SKM-1 treated with dmso at 0.1 percent for 144 hours (cell line): ENCODE results near the gene GPR42.
"Not testable (repeated sequence)": the region's sequence is repeated elsewhere in the genome, so short reads cannot be mapped to it uniquely, and the experiment has no call there.

Source experiments
- DNase-seq: peaks from one replicate; lab custom pipeline; 2025; ENCODE audit not compliant: unreplicated experiment; lab: John Stamatoyannopoulos, UW

The GPR42 gene

DNA sequence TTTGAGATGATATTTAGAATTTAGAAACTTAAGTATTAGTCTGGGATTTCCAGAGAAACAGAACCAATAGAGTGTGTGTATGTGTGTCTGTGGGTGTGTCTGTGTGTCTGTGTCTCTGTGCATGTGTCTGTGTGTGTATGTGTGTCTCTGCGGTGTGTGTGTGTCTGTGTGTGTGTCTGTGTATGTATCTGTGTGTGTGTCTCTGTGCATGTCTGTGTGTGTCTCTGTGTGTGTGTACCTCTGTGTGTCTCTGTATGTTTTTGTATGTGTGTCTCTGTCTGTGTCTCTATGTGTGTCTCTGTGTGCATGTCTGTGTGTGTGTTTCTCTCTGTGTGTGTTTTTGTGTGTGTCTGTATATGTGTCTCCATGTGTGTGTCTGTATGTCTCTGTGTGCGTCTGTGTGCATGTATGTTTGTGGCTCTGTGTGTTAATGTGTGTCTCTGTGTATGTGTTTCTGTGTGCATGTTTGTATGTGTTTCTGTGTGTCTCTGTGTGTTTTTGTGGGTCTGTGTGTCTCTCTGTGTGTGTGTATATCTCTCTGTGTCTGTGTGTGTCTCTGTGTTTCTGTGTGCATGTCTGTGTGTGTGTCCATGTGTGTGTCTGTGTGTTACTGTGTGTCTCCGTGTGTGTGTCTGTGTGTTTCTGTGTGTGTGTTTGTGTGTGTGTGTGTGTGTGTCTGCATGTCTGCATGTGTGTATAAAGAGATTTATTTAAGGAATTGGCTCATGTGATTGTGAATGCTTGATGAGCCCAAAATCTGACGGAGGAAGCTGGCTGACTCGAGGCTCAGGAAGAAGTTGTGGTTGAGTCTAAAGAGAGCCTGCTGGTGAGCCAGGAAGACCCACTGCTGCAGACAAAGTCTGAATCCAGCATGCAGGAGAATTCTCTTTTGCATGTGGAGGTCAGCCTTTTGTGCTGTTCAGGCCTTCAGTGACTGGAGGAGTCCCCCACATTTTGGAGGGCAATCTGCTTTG is 22.2 kb downstream of the GPR42 start:
- DNase-seq: no peak

GRCh38 chr19:35395382-35396199 is 24.7 kb downstream of the GPR42 start:
- DNase-seq: no peak

GRCh38 chr19:35396240-35396885 is 25.5 kb downstream of the GPR42 start:
- no peak for DNase-seq

DNA sequence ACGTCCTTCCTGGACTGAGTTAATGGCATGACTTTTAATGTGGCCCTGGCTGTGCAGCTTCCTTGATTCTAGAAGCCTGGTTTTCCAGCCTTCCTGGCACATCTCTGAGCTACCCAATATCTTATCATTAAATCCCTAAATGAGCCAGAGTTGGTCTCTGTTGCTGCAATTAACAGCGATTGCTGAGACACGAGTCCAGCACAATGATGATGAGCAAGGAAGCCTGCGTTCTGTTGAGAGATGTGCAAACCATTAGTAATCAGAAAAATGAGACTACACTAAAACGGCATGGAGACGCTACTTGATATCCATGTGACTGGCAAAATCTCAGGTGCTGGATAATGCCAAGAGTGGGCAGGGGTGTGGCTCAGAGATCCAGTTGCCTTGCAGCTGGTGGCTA is 26.2 kb downstream of the GPR42 start:
- DNase-seq: no peak

DNA sequence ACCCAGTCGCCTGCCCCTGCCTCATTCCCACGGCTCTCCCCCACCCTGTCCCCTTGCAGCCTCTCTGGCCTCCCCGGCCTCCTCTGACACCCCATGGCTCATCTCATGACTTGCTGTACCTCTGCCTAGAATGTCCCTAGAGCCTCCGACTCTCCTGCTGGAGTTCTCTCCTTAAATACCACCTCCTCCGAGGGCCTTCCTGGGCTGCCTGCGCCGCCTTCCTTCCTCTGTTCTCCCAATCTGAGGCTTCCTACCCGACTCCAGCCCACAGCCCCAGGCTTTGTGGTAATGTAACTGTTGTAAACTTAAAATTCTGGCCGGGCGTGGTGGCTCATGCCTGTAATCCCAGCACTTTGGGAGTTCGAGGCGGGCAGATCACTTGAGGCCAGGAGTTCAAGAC is 27.7 kb downstream of the GPR42 start:
- DNase-seq: no peak

DNA sequence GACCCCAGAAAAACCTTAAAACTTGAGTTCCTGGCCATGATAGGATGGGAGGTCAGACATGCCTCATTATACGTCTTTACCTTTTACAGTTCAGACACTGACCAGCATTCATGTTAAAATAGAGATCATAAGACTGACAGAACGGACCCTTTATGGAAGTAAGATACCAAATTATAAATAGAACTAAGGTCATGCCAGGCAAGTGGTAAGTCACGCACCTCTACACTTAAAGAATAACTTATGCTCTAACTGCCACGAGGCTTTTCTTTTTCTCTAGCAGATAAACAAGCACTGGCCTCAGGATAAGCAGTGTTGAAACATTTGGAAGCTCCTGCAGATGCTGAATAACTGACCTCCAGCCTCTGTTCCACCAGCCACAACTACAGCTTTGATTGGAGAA is 28.4 kb downstream of the GPR42 start:
- no peak for DNase-seq

GRCh38 chr19:35399948-35400772 is 29.3 kb downstream of the GPR42 start:
- no peak for DNase-seq

DNA sequence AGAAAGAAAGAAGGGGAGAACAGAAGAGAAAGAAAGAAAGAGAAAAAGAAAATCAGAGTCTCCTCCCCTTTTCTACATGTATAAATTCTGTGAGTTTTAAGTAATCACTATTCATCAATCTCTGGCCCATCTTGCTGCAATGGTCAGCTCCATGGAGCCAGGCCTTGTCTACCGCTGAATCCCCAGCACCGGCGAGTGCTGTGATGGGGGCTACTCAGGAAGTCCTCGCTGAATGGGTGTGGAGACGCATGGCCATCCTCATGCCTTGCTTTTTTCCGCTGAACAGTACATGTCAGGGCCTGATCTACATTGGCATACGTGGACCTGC is 29.9 kb downstream of the GPR42 start:
- no peak for DNase-seq

- not testable (repeated sequence) for DNase-seq
These were observed 30.5 kb downstream of the GPR42 start for GRCh38 chr19:35401416-35401815.

GRCh38 chr19:35403116-35403760 is 32.4 kb downstream of the GPR42 start:
- no peak for DNase-seq

- no peak for DNase-seq
These were observed 34.2 kb downstream of the GPR42 start for GRCh38 chr19:35404879-35405622.

DNA sequence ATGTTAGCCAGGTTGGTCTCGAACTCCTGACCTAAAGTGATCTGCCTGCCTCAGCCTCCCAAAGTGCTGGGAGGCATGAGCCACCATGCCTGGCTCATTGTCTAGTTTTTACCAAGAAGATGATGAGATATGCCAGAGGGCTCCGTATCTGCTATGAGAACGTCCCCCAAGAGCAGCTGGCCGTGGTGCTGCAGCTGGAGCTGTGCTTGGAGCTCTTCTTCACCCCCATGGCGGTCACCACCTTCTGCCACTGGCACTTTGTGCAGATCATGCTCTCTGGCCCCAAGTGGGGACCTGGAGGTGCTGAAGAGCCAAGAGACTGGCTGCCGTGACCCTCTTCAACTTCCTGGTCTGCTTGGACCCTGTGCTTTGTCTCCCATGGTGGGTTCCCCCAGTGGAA is 36.8 kb downstream of the GPR42 start:
- DNase-seq: no peak

- no peak for DNase-seq
These were observed 37.7 kb downstream of the GPR42 start for GRCh38 chr19:35408284-35409171.

DNA sequence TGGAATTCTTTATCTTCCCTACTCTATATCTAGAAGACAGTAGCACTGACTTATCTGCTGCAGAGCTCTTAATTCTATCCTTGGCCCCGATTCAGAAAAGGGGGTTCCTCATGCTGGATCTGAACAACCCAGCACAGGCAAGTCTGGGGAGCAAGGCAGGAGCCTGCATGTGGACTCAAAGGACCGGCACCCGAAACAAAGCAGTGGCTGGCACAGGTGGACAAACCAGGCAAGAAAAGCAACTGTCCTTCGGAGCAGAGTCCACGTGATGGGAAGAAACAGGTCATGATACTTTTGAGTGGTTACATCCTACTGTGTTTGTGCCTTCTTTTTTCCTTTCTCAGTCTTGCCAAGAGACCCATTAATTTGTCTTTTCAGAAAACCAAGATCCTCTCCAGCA is 38.3 kb downstream of the GPR42 start:
- DNase-seq: no peak

DNA sequence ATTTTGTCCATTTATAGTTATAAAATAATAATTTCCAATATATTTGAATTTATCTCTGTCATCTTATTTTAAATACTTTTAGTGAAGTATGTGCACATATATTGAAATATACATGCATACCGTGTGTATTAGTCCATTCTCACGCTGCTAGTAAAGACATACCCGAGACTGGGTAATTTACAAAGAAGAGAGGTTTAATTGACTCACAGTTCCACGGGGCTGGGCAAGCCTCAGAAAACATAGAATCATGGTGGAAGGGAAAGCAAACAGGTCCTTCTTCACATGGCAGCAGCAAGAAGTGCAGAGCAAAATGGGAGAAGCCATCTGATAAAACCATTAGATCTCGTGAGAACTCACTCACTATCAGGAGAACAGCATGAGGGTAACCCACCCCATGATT is 39.6 kb downstream of the GPR42 start:
- no peak for DNase-seq

GRCh38 chr19:35414442-35414841 is 43.6 kb downstream of the GPR42 start:
- no peak for DNase-seq

GRCh38 chr19:35416331-35416730 is 45.5 kb downstream of the GPR42 start:
- DNase-seq: no peak

- DNase-seq: no peak
These were observed 46.4 kb downstream of the GPR42 start for GRCh38 chr19:35417278-35417677.
